LNCaP clone FGC (cell line): ENCODE results near the gene MEGF6.

Experiments
- DNase-seq: peaks from one replicate; pipeline ENCODE4 v3.0.0-alpha.2; 2011; ENCODE audit warnings: low read depth
- H3K4me3 ChIP-seq: 2 replicates; pipeline ENCODE4 v1.5.1; 2011; ENCODE audit warnings: mild to moderate bottlenecking, low read depth, low read length, control low read depth
- CTCF ChIP-seq: IDR thresholded peaks from 2 replicates; pipeline ENCODE4 v1.5.1; 2012; ENCODE audit warnings: mild to moderate bottlenecking; ENCODE audit not compliant: control insufficient read depth, insufficient read depth; ENCODE audit errors: extremely low read depth

The MEGF6 gene

GRCh38 chr1:3568815-3569435 lies 42.4 kb downstream of the MEGF6 start:
- TF ChIP-seq CTCF = no peak
- H3K4me3 ChIP-seq = no peak overlapping the region
- DNase-seq = no peak

GRCh38 chr1:3566951-3567804 lies 44.1 kb downstream of the MEGF6 start:
- TF ChIP-seq CTCF = no peak
- DNase-seq = no peak
- H3K4me3 ChIP-seq = no peak overlapping the region

GRCh38 chr1:3566003-3566885 lies 45.1 kb downstream of the MEGF6 start:
- no peak overlapping the region for H3K4me3 ChIP-seq
- no peak for DNase-seq
- TF ChIP-seq CTCF = no peak

GRCh38 chr1:3564921-3565831 lies 46.1 kb downstream of the MEGF6 start:
- no peak overlapping the region for H3K4me3 ChIP-seq
- DNase-seq = no peak
- TF ChIP-seq CTCF = peak; percentile 88

GRCh38 chr1:3563610-3564009 lies 47.7 kb downstream of the MEGF6 start:
- no peak for TF ChIP-seq CTCF
- H3K4me3 ChIP-seq = no peak overlapping the region

GRCh38 chr1:3563125-3563524 lies 48.2 kb downstream of the MEGF6 start:
- TF ChIP-seq CTCF = no peak
- DNase-seq = no peak
- H3K4me3 ChIP-seq = no peak overlapping the region

More at GRCh38 chr1:3563610-3564009, 47.7 kb downstream of the MEGF6 start:
- no peak for DNase-seq
